ENCODE data around the gene GJA1.
"Not testable (repeated sequence)": the region's sequence is repeated elsewhere in the genome, so short reads cannot be mapped to it uniquely, and the experiment has no call there.

The GJA1 gene

GRCh38 chr6:121435444-121436069, at the start of gene GJA1:
TSS of gene GJA1 (plus strand) at chr6:121435646. CDS start at chr6:121446848, 11,202 bp downstream.
- DNase-seq = no peak

GRCh38 chr6:121386551-121386950, 48.9 kb upstream of the GJA1 start:
- not testable (repeated sequence) for DNase-seq

GRCh38 chr6:121389419-121389818, 46.0 kb upstream of the GJA1 start:
- no peak for DNase-seq

GRCh38 chr6:121393731-121394505, 41.5 kb upstream of the GJA1 start:
- no peak for DNase-seq

GRCh38 chr6:121395736-121396135, 39.7 kb upstream of the GJA1 start:
- no peak for DNase-seq

- not testable (repeated sequence) for DNase-seq
These were observed 38.3 kb upstream of the GJA1 start for GRCh38 chr6:121397188-121397587.

- DNase-seq = no peak
These were observed 37.3 kb upstream of the GJA1 start for GRCh38 chr6:121398127-121398526.

- DNase-seq = no peak
These were observed 35.5 kb upstream of the GJA1 start for GRCh38 chr6:121399966-121400365.

GRCh38 chr6:121403964-121404363, 31.5 kb upstream of the GJA1 start:
- DNase-seq = no peak

- no peak for DNase-seq
These were observed 30.1 kb upstream of the GJA1 start for GRCh38 chr6:121405306-121405705.

- DNase-seq = no peak
These were observed 27.1 kb upstream of the GJA1 start for GRCh38 chr6:121408321-121408720.

GRCh38 chr6:121413879-121414278, 21.6 kb upstream of the GJA1 start:
- no peak for DNase-seq

GRCh38 chr6:121418346-121418745, 17.1 kb upstream of the GJA1 start:
- DNase-seq = no peak

GRCh38 chr6:121426686-121427085, 8.8 kb upstream of the GJA1 start:
- DNase-seq = no peak

- DNase-seq = no peak
These were observed 6.3 kb upstream of the GJA1 start for GRCh38 chr6:121428872-121429756.

- DNase-seq = peak; percentile 2
These were observed 4.7 kb upstream of the GJA1 start for GRCh38 chr6:121430514-121431460.

GRCh38 chr6:121431776-121432175, 3.7 kb upstream of the GJA1 start:
- DNase-seq = not testable (repeated sequence)

- DNase-seq = no peak
These were observed 1.2 kb upstream of the GJA1 start for GRCh38 chr6:121434037-121434770.

- DNase-seq = no peak
These were observed 920 bp downstream of the GJA1 start for GRCh38 chr6:121436274-121436857.

GRCh38 chr6:121436960-121437850, 1.8 kb downstream of the GJA1 start:
- no peak for DNase-seq

Data from SHP77 (cell line).